ENCODE results near the gene APBA2. TPM values are rescaled to one million over a fixed set of nuclear protein-coding genes. Genes with fewer than 3 reads are reported as not detected.

APBA2 gene
- total and polyA plus RNA-seq, 2 of the 4 experiments (the other 2 are of a cell fraction) = 21.7 to 33.0 TPM

- ChIA-PET CTCF (interaction anchor here (1.4 kb wide), 1 partner anchor 10 kb away, joined by 6 read pairs; no protein-coding TSS in a partner anchor), POLR2A (ENCODE audit: unreplicated experiment) (no interaction called here)
- H2AK9ac ChIP-seq (replicated peaks; ENCODE audit: low read depth, low read length, poor library complexity) = no peak overlapping the region
- intact Hi-C loops (cut with micrococcal nuclease) = no loop called here
- no peak for TF ChIP-seq CEBPB (IDR thresholded peaks at IDR 0.05; ENCODE audit: low read depth, low read length)
- TF ChIP-seq SMC3 (IDR thresholded peaks at IDR 0.05; ENCODE audit: low read depth, low read length) = no peak
- TF ChIP-seq POLR2A (IDR thresholded peaks at IDR 0.05; ENCODE audit: low read depth, low read length) = no peak
- TF ChIP-seq CHD1 (IDR thresholded peaks at IDR 0.05; ENCODE audit: low read depth, low read length) = no peak
- no peak for TF ChIP-seq ELK1 (IDR thresholded peaks at IDR 0.05; ENCODE audit: borderline replicate concordance, low read depth, low read length)
- no peak for TF ChIP-seq RFX5 (IDR thresholded peaks at IDR 0.05; ENCODE audit: low read depth, low read length)
- TF ChIP-seq RAD21 (IDR thresholded peaks at IDR 0.05; ENCODE audit: low read length) = no peak
- TF ChIP-seq CTCF (conservative IDR thresholded peaks at IDR 0.05; ENCODE audit: low read depth, low read length) = no peak
- TF ChIP-seq FOS (IDR thresholded peaks at IDR 0.05; ENCODE audit: low read depth, low read length) = no peak
- no peak for TF ChIP-seq BHLHE40 (IDR thresholded peaks at IDR 0.05; ENCODE audit: low read depth, low read length)
- TF ChIP-seq MXI1 (IDR thresholded peaks at IDR 0.05; ENCODE audit: borderline replicate concordance, low read depth, low read length) = no peak
- no peak for TF ChIP-seq NFE2L2 (IDR thresholded peaks at IDR 0.05; ENCODE audit: low read depth, low read length)
- no peak for TF ChIP-seq MAZ (IDR thresholded peaks at IDR 0.05; ENCODE audit: borderline replicate concordance, low read depth, low read length)
- TF ChIP-seq RCOR1 (IDR thresholded peaks at IDR 0.05; ENCODE audit: insufficient replicate concordance, low read length) = no peak
- no peak for TF ChIP-seq MAFK (IDR thresholded peaks at IDR 0.05; ENCODE audit: low read depth, low read length)
- no peak for TF ChIP-seq USF2 (IDR thresholded peaks at IDR 0.05; ENCODE audit: low read depth, low read length)
- no peak overlapping the region for H4K5ac ChIP-seq (ENCODE audit: low read depth, low read length)
- H3K4me3 ChIP-seq (ENCODE audit: insufficient read depth, low read depth, low read length) = no peak overlapping the region
- no peaks in the 10 kb centered on the region for H3K4me1 ChIP-seq (ENCODE audit: control insufficient read depth, insufficient read depth, low read length)
- no peak overlapping the region for H2AK5ac ChIP-seq (ENCODE audit: low read depth, low read length)
- no peak for DNase-seq
- H2BK20ac ChIP-seq (ENCODE audit: low read depth, low read length) = no peak overlapping the region
- H3K27me3 ChIP-seq (ENCODE audit: control insufficient read depth, insufficient read depth, low read length) = no peaks in the 10 kb centered on the region
- in situ Hi-C loops (cut with MboI; ENCODE audit: low sequenced_read_pairs) = no loop called here
- no peak overlapping the region for H2AFZ ChIP-seq (replicated peaks; ENCODE audit: low read length, poor library complexity)
- no peak overlapping the region for H3K9ac ChIP-seq (ENCODE audit: low read depth, low read length)
- no TSS peak for BruUV-seq (replicated peaks)
- no peak overlapping the region for H3K4ac ChIP-seq (ENCODE audit: low read depth, low read length)
- no peak overlapping the region for H4K91ac ChIP-seq (ENCODE audit: insufficient read depth, low read depth, low read length)
- H3K27ac ChIP-seq (ENCODE audit: insufficient read depth, low read length) = no peak overlapping the region
- H3K4me2 ChIP-seq (ENCODE audit: low read depth, low read length) = no peak overlapping the region
- H3K9me3 ChIP-seq (ENCODE audit: control insufficient read depth, insufficient read depth, low read length) = no peaks in the 10 kb centered on the region
- H4K8ac ChIP-seq (ENCODE audit: low read depth in 2 of 2, low read length in 2 of 2) = no peak overlapping the region
- WGBS, 2 experiments (ENCODE audit: extremely low coverage in 2 of 2, insufficient read length in 1 of 2) = no CpG with 5 or more reads among the region's 5 CpGs
- H3K9me1 ChIP-seq (ENCODE audit: insufficient read depth, low read length) = peaks cover 8% of the 10 kb centered on the region; the same call in 1 of the 2 replicates
- ATAC-seq (ENCODE audit: low read depth) = no peak
- H3K79me1 ChIP-seq (ENCODE audit: low read depth in 1 of 2, low read length in 2 of 2) = no peaks in the 10 kb centered on the region
- H3K18ac ChIP-seq (ENCODE audit: low read depth, low read length) = no peak overlapping the region
- H3K14ac ChIP-seq (replicated peaks; ENCODE audit: low read depth, low read length) = no peak overlapping the region
- no peak overlapping the region for H3K56ac ChIP-seq (ENCODE audit: extremely low read depth, insufficient read depth, low read length)
- no peak overlapping the region for H2BK15ac ChIP-seq (ENCODE audit: low read depth, low read length)
- no peak overlapping the region for H3K23ac ChIP-seq (ENCODE audit: low read depth, low read length)
- no peak overlapping the region for H2BK5ac ChIP-seq (ENCODE audit: low read depth, low read length, poor library complexity, severe bottlenecking)
- dilution Hi-C loops (cut with HindIII; ENCODE audit: low sequenced_read_pairs, unreplicated experiment) = no loop called here
- no peaks in the 10 kb centered on the region; the same call in 1 of the 2 replicates for H3K36me3 ChIP-seq (ENCODE audit: control insufficient read depth, insufficient read depth, low read length)
- no peak overlapping the region for H2BK120ac ChIP-seq (ENCODE audit: low read depth, low read length)
- no peaks in the 10 kb centered on the region for H4K20me1 ChIP-seq (ENCODE audit: insufficient read depth, low read length)
Observed at GRCh38 chr15:29079479-29079878, 193.7 kb downstream of the APBA2 start.
